Endothelial cell of umbilical vein (primary cell): Measurements from ENCODE around the gene CLDN19. TPM values are rescaled to one million over a fixed set of nuclear protein-coding genes. Genes with fewer than 3 reads are reported as not detected.

Experiments used
- BruUV-seq: library from RNA; stranded (reverse); fragments of 400-500 nt; replicated peaks from 2 replicates; lab custom pipeline; 2021; lab: Mats Ljungman, UMichigan
- CTCF ChIA-PET: fragments of 300-600, 350-600 bp; sonication (Branson Sonifier 250); formaldehyde crosslinking; loops from one replicate; lab custom pipeline; 2021; ENCODE audit warnings: antibody characterized with exemption, inconsistent platforms; lab: Charles Lee
- POLR2A ChIA-PET: fragments of 300-600, 350-600 bp; sonication (Branson Sonifier 250); formaldehyde crosslinking; loops from one replicate; lab custom pipeline; 2021; ENCODE audit warnings: antibody characterized with exemption, inconsistent platforms; lab: Charles Lee
- DNase-seq: peaks from one replicate; pipeline ENCODE4 v3.0.0-alpha.2; 2011; ENCODE audit warnings: low read depth, low spot score
- FAIRE-seq: peaks from 2 replicates; lab custom pipeline; 2011; peaks lifted over from hg19 to GRCh38; lab: Jason Lieb, UNC
- H2AFZ ChIP-seq: 2 replicates; pipeline ENCODE4 v1.6.0; 2012; ENCODE audit warnings: low read depth, low read length, control low read depth, inconsistent platforms
- H3K27ac ChIP-seq: 2 replicates; pipeline ENCODE4 v1.5.1; 2011; ENCODE audit warnings: low read depth, mild to moderate bottlenecking, control low read depth, low read length, moderate library complexity; ENCODE audit not compliant: insufficient read depth
- H3K27me3 ChIP-seq, 2 experiments: 2 replicates each; pipeline versions ENCODE4 v1.6.0 to v1.6.1; 2011; ENCODE audit warnings: low read length in 2 of 2, mixed read lengths in 1 of 2; ENCODE audit not compliant: control insufficient read depth in 2 of 2, insufficient read depth in 2 of 2
- H3K36me3 ChIP-seq, 2 experiments: 2 replicates in 1 of 2; 3 replicates in 1 of 2; pipeline ENCODE4 v1.5.1; 2011; ENCODE audit warnings: low read length in 2 of 2, mild to moderate bottlenecking in 1 of 2, moderate library complexity in 1 of 2; ENCODE audit not compliant: control insufficient read depth in 2 of 2, insufficient read depth in 2 of 2; ENCODE audit errors: extremely low read depth in 1 of 2
- H3K4me1 ChIP-seq: 3 replicates; pipeline ENCODE4 v1.5.1; 2011; ENCODE audit warnings: mild to moderate bottlenecking, low read length; ENCODE audit not compliant: control insufficient read depth, insufficient read depth; ENCODE audit errors: extremely low read depth
- H3K4me2 ChIP-seq: 2 replicates; pipeline ENCODE4 v1.6.1; 2011; ENCODE audit warnings: low read length, control low read depth, mixed read lengths; ENCODE audit not compliant: insufficient read depth
- H3K4me3 ChIP-seq, 3 experiments: fragments of 200-600 bp in 1 of 3; sonication (generic), shearing (Covaris generic) in 1 of 3; replicated peaks in 1 of 3; 2 replicates each; pipeline ENCODE4 v1.5.1; 2011 to 2016; ENCODE audit warnings: control low read depth in 3 of 3, low read length in 3 of 3, mild to moderate bottlenecking in 2 of 3, inconsistent platforms in 1 of 3, low read depth in 1 of 3, moderate library complexity in 1 of 3; ENCODE audit not compliant: insufficient read depth in 1 of 3
- H3K79me2 ChIP-seq: 2 replicates; pipeline ENCODE4 v1.6.0; 2012; ENCODE audit warnings: low read length, inconsistent platforms; ENCODE audit not compliant: control insufficient read depth, insufficient read depth
- H3K9ac ChIP-seq: replicated peaks from 2 replicates; pipeline ENCODE3; 2011; ENCODE audit warnings: low read length, control low read depth; ENCODE audit not compliant: insufficient read depth; ENCODE audit errors: extremely low read depth
- H3K9me1 ChIP-seq: replicated peaks from 3 replicates; pipeline ENCODE4 v1.6.0; 2011; ENCODE audit warnings: mild to moderate bottlenecking, low read length; ENCODE audit not compliant: control insufficient read depth, insufficient read depth; ENCODE audit errors: extremely low read depth
- H3K9me3 ChIP-seq: replicated peaks from 2 replicates; pipeline ENCODE4 v1.5.1; 2012; ENCODE audit warnings: low read length, inconsistent platforms; ENCODE audit not compliant: control insufficient read depth, insufficient read depth
- H4K20me1 ChIP-seq: replicated peaks from 2 replicates; pipeline ENCODE3; 2011; ENCODE audit warnings: mild to moderate bottlenecking, low read length; ENCODE audit not compliant: control insufficient read depth, insufficient read depth; ENCODE audit errors: extremely low read depth
- EZH2 ChIP-seq: IDR thresholded peaks from 2 replicates; pipeline ENCODE4 v1.6.1; 2012; ENCODE audit warnings: borderline replicate concordance, low read depth, mild to moderate bottlenecking, moderate library complexity, low read length, inconsistent platforms; ENCODE audit not compliant: severe bottlenecking
- FOS ChIP-seq: IDR thresholded peaks from 2 replicates; pipeline ENCODE4 v1.6.1; 2011; ENCODE audit warnings: mild to moderate bottlenecking, low read length, moderate library complexity, borderline replicate concordance; ENCODE audit not compliant: insufficient read depth
- GATA2 ChIP-seq: IDR thresholded peaks from 2 replicates; pipeline ENCODE4 v1.7.0; 2011; ENCODE audit warnings: low read depth, mild to moderate bottlenecking, moderate library complexity, mixed read lengths, low read length; ENCODE audit not compliant: insufficient read length, insufficient read depth
- JUN ChIP-seq: IDR thresholded peaks from 2 replicates; pipeline ENCODE4 v1.6.1; 2011; ENCODE audit warnings: borderline replicate concordance, low read depth; ENCODE audit not compliant: insufficient read length, insufficient read depth
- MYC ChIP-seq: IDR thresholded peaks from one replicate; pipeline ENCODE4 v1.6.1; 2011; ENCODE audit warnings: mild to moderate bottlenecking, low read depth, low read length
- POLR2A ChIP-seq: IDR thresholded peaks from 2 replicates; pipeline ENCODE4 v1.6.1; 2012; ENCODE audit warnings: low read depth, mild to moderate bottlenecking, control low read depth, low read length
- POLR2AphosphoS5 ChIP-seq: IDR thresholded peaks from 2 replicates; pipeline ENCODE4 v1.6.1; 2012; ENCODE audit warnings: low read depth, mild to moderate bottlenecking, control low read depth, low read length, moderate library complexity; ENCODE audit not compliant: insufficient read depth
- dilution Hi-C: fragments of 300-500 bp; cut with MboI; formaldehyde crosslinking; loops from one replicate; pipeline ENCODE4 v1.15.0; 2019; ENCODE audit warnings: low sequenced_read_pairs; ENCODE audit not compliant: extremely low pct_ligation_motif_present
- intact Hi-C: fragments of 100-400 bp; cut with micrococcal nuclease; formaldehyde crosslinking; loops from one replicate; pipeline ENCODE4 v1.10.0; 2022
- polyA plus RNA-seq, 4 experiments: library from polyadenylated mRNA; depleted of rRNA in 3 of 4; stranded (reverse) in 3 of 4; unstranded in 1 of 4; fragments of >200 nt; gene quantifications; 2 replicates each; pipeline versions ENCODE4 v1.2.1 to v1.2.3, GENCODE V29; 2011 to 2012; ENCODE audit warnings: missing spikeins in 1 of 4
- total RNA-seq: library from RNA; stranded (reverse); gene quantifications from 2 replicates; pipeline ENCODE4 v1.2.3, GENCODE V29; 2021
- TF ChIP-seq, protein P1 (sequence below), 2 donors: IDR thresholded peaks; 1 replicate in 1 of 2; 2 replicates in 1 of 2; pipeline ENCODE4 v1.5.1; 2011; ENCODE audit warnings: low read length in 2 of 2, mild to moderate bottlenecking in 2 of 2, moderate library complexity in 2 of 2, control low read depth in 1 of 2, inconsistent platforms in 1 of 2, low read depth in 1 of 2; ENCODE audit not compliant: insufficient read depth in 1 of 2; ENCODE audit errors: extremely low read depth in 1 of 2
- TF ChIP-seq, protein P2 (sequence below): IDR thresholded peaks from 2 replicates; pipeline ENCODE4 v1.6.1; 2011; ENCODE audit not compliant: insufficient read depth, insufficient read length

Gene CLDN19
- total and polyA plus RNA-seq, 2 donors (not counting 3 experiments of a cell fraction or from before 2014, with no cell fraction given) = not detected

DNA sequence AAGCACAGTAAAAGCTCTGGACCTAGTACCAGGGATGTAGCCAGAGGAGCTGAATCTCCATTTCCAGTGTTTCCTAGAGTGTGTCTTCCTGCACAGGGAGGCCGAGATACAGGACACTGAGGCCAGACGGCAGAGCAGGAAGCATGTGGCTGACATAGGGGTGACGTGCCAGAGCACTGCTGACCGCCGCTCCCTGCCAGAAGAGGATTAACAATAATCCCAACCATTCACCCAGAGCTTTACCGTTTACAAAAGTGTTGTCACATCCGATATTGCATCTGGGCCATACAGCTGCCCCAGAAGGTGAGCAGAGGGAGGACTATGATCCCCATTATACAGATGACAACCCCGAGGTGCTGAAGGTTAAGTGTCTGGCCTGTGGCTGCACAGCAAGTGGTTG lies 5.8 kb upstream of the CLDN19 start:
- no peak overlapping the region for H3K27ac ChIP-seq
- BruUV-seq = no TSS peak
- no peaks in the 10 kb centered on the region for H3K9me3 ChIP-seq
- FAIRE-seq = no peak
- DNase-seq = no peak
- peaks cover 3 to 36% of the 10 kb centered on the region in 2 experiments for H3K36me3 ChIP-seq
- POLR2A ChIA-PET = no interaction called here
- dilution Hi-C loops = no loop called here
- TF ChIP-seq, protein P1, sequence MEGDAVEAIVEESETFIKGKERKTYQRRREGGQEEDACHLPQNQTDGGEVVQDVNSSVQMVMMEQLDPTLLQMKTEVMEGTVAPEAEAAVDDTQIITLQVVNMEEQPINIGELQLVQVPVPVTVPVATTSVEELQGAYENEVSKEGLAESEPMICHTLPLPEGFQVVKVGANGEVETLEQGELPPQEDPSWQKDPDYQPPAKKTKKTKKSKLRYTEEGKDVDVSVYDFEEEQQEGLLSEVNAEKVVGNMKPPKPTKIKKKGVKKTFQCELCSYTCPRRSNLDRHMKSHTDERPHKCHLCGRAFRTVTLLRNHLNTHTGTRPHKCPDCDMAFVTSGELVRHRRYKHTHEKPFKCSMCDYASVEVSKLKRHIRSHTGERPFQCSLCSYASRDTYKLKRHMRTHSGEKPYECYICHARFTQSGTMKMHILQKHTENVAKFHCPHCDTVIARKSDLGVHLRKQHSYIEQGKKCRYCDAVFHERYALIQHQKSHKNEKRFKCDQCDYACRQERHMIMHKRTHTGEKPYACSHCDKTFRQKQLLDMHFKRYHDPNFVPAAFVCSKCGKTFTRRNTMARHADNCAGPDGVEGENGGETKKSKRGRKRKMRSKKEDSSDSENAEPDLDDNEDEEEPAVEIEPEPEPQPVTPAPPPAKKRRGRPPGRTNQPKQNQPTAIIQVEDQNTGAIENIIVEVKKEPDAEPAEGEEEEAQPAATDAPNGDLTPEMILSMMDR (IDR thresholded peaks at IDR 0.05; ENCODE audit: extremely low read depth in 1 of 2, insufficient read depth in 1 of 2, low read depth in 1 of 2, low read length in 2 of 2) = no peak
- TF ChIP-seq, protein P2, sequence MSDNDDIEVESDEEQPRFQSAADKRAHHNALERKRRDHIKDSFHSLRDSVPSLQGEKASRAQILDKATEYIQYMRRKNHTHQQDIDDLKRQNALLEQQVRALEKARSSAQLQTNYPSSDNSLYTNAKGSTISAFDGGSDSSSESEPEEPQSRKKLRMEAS = no peak
- TF ChIP-seq POLR2AphosphoS5 (no peak), EZH2 (no peak), MYC (no peak), POLR2A (no peak), GATA2 (no peak), FOS (no peak), JUN (no peak)
- no peaks in the 10 kb centered on the region for H3K79me2 ChIP-seq
- H3K9me1 ChIP-seq = no peaks in the 10 kb centered on the region
- intact Hi-C loops = loop anchor here (2.0 kb wide), 1 partner anchor 401 kb away; no protein-coding TSS in a partner anchor
- no peak overlapping the region for H3K4me2 ChIP-seq
- H3K27me3 ChIP-seq = no peaks in the 10 kb centered on the region
- no peaks in the 10 kb centered on the region for H3K4me1 ChIP-seq
- no peak overlapping the region for H3K9ac ChIP-seq
- H3K4me3 ChIP-seq = no peak overlapping the region
- CTCF ChIA-PET = interaction anchor here (1.6 to 6.1 kb wide), 3 partner anchors 8 to 168 kb away, joined by 4 to 79 read pairs (median 7); no protein-coding TSS in a partner anchor
- H4K20me1 ChIP-seq = no peaks in the 10 kb centered on the region
- H2AFZ ChIP-seq = no peak overlapping the region
